Smooth muscle cell (in vitro differentiated cells): ENCODE results near the gene RCOR1. TPM values are rescaled to one million over a fixed set of nuclear protein-coding genes. Genes with fewer than 3 reads are reported as not detected.

ENCODE experiments used
- DNase-seq: peaks from one replicate; lab custom pipeline; 2025; ENCODE audit not compliant: unreplicated experiment; lab: John Stamatoyannopoulos, UW
- H2AFZ ChIP-seq: fragments of 200-600 bp; sonication (generic); 2 replicates; pipeline ENCODE4 v1.6.0; 2016; ENCODE audit warnings: antibody characterized with exemption, low read depth, mild to moderate bottlenecking
- H3F3A ChIP-seq: fragments of 200-600 bp; sonication (generic); 2 replicates; pipeline ENCODE4 v1.6.0; 2017; ENCODE audit warnings: antibody characterized with exemption, low read depth
- H3K27ac ChIP-seq: fragments of 200-600 bp; sonication (generic); 2 replicates; pipeline ENCODE4 v1.5.1; 2016; ENCODE audit warnings: low read depth, mild to moderate bottlenecking
- H3K27me3 ChIP-seq: fragments of 200-600 bp; sonication (generic); 2 replicates; pipeline ENCODE4 v1.6.1; 2016; ENCODE audit warnings: low read depth, mild to moderate bottlenecking
- H3K36me3 ChIP-seq: fragments of 200-600 bp; sonication (generic); 2 replicates; pipeline ENCODE4 v1.5.1; 2016; ENCODE audit warnings: low read depth
- H3K4me1 ChIP-seq: fragments of 200-600 bp; sonication (generic); 2 replicates; pipeline ENCODE4 v1.5.1; 2016; ENCODE audit warnings: low read depth
- H3K4me2 ChIP-seq: fragments of 200-600 bp; sonication (generic); 2 replicates; pipeline ENCODE4 v1.6.0; 2016; ENCODE audit warnings: mild to moderate bottlenecking
- H3K4me3 ChIP-seq: fragments of 200-600 bp; sonication (generic); 2 replicates; pipeline ENCODE4 v1.5.1; 2016; ENCODE audit warnings: mild to moderate bottlenecking
- H3K79me2 ChIP-seq: fragments of 200-600 bp; sonication (generic); 2 replicates; pipeline ENCODE4 v1.6.0; 2016; ENCODE audit warnings: low read depth, mild to moderate bottlenecking
- H3K9ac ChIP-seq: fragments of 200-600 bp; sonication (generic); 2 replicates; pipeline ENCODE4 v1.6.0; 2016; ENCODE audit warnings: low read depth
- H3K9me3 ChIP-seq: fragments of 200-600 bp; sonication (generic); replicated peaks from 2 replicates; pipeline ENCODE4 v1.5.1; 2016; ENCODE audit warnings: low read depth
- H4K20me1 ChIP-seq: fragments of 200-600 bp; sonication (generic); 2 replicates; pipeline ENCODE4 v1.6.0; 2016; ENCODE audit warnings: low read depth
- CTCF ChIP-seq: fragments of 200-600 bp; sonication (generic); IDR thresholded peaks from 2 replicates; pipeline ENCODE4 v1.5.1; 2017; ENCODE audit warnings: borderline replicate concordance, mild to moderate bottlenecking, antibody characterized with exemption; ENCODE audit not compliant: insufficient read depth, poor library complexity, severe bottlenecking
- WGBS: methylation state at CpG from one replicate; pipeline ENCODE4 v1.1.7; 2016; ENCODE audit warnings: low lambda C conversion rate; 5-methylcytosine and 5-hydroxymethylcytosine counted together
- polyA plus RNA-seq: library from polyadenylated mRNA; unstranded; fragments of >200 nt; fragmentation: Nextera tagmentation; extraction: Ambion mirVana; gene quantifications from 2 replicates; pipeline ENCODE4 v1.2.1, GENCODE V29; 2016
- total RNA-seq: library from RNA; depleted of rRNA; stranded (reverse); fragments of >200 nt; gene quantifications from 2 replicates; pipeline ENCODE4 v1.2.3, GENCODE V29; 2014

The RCOR1 gene
- total and polyA plus RNA-seq, 2 experiments from 2014 or later = 4.4 to 29.3 TPM

- no peaks in the 10 kb centered on the region for H3K9me3 ChIP-seq
- H3K79me2 ChIP-seq = no peaks in the 10 kb centered on the region
- no peaks in the 10 kb centered on the region for H3F3A ChIP-seq
- WGBS = 11% methylated on average over 78 of the region's 94 CpGs
- peak overlapping the region; percentile 98 for H2AFZ ChIP-seq
- peaks cover 11% of the 10 kb centered on the region for H3K4me1 ChIP-seq
- H4K20me1 ChIP-seq = no peaks in the 10 kb centered on the region
- H3K36me3 ChIP-seq = no peaks in the 10 kb centered on the region
- H3K27me3 ChIP-seq = no peaks in the 10 kb centered on the region
- DNase-seq = no peak
- peak overlapping the region; percentile 79 for H3K4me3 ChIP-seq
- no peak overlapping the region for H3K27ac ChIP-seq
- H3K9ac ChIP-seq = peak overlapping the region; percentile 89
- H3K4me2 ChIP-seq = peak overlapping the region; percentile 98
- no peak for TF ChIP-seq CTCF
These were observed 37.3 kb upstream of the RCOR1 start for GRCh38 chr14:102554821-102555819.

GRCh38 chr14:102556098-102556677 lies 36.3 kb upstream of the RCOR1 start:
- Histone ChIP-seq H4K20me1 (no peaks in the 10 kb centered on the region), H3K9ac (no peak overlapping the region), H3K27me3 (no peaks in the 10 kb centered on the region), H3K4me3 (no peak overlapping the region), H3K4me2 (no peak overlapping the region), H2AFZ (no peak overlapping the region), H3K9me3 (no peaks in the 10 kb centered on the region), H3K79me2 (no peaks in the 10 kb centered on the region), H3F3A (no peaks in the 10 kb centered on the region), H3K27ac (no peak overlapping the region), H3K4me1 (peaks cover 11% of the 10 kb centered on the region), H3K36me3 (no peaks in the 10 kb centered on the region)
- DNase-seq = no peak
- WGBS = 98% methylated on average over 14 of the region's 14 CpGs
- no peak for TF ChIP-seq CTCF

GRCh38 chr14:102557434-102558226 lies 34.8 kb upstream of the RCOR1 start:
- 88% methylated on average over 12 of the region's 12 CpGs for WGBS
- Histone ChIP-seq H3F3A (no peaks in the 10 kb centered on the region), H3K4me3 (no peak overlapping the region), H3K4me1 (peaks cover 2% of the 10 kb centered on the region), H4K20me1 (no peaks in the 10 kb centered on the region), H3K27me3 (no peaks in the 10 kb centered on the region), H3K79me2 (no peaks in the 10 kb centered on the region), H3K9ac (no peak overlapping the region), H3K4me2 (no peak overlapping the region), H3K36me3 (no peaks in the 10 kb centered on the region), H3K9me3 (no peaks in the 10 kb centered on the region), H3K27ac (no peak overlapping the region), H2AFZ (no peak overlapping the region)
- TF ChIP-seq CTCF = no peak
- DNase-seq = no peak
